Sigmoid colon (tissue), 7 donors: ENCODE results near the gene ANKRD31. TPM values are rescaled to one million over a fixed set of nuclear protein-coding genes. Genes with fewer than 3 reads are reported as not detected.

ENCODE experiments used
- DNase-seq: peaks from one replicate; pipeline ENCODE4 v3.0.0-alpha.2; 2019
- H3K27ac ChIP-seq, 4 donors: fragments of 200-600 bp; sonication (generic); one replicate each; pipeline ENCODE4 v1.5.1; 2016 to 2019; ENCODE audit warnings: mild to moderate bottlenecking in 1 of 4
- H3K27me3 ChIP-seq, 3 donors: fragments of 200-600 bp; sonication (generic); one replicate each; pipeline ENCODE4 v1.5.1; 2019; ENCODE audit warnings: mild to moderate bottlenecking in 1 of 3
- H3K36me3 ChIP-seq, 4 donors: fragments of 200-600 bp; sonication (generic); one replicate each; pipeline ENCODE4 v1.5.1; 2016 to 2019
- H3K4me1 ChIP-seq, 4 donors: fragments of 200-600 bp; sonication (generic); one replicate each; pipeline ENCODE4 v1.5.1; 2017 to 2019
- H3K4me3 ChIP-seq, 4 donors: fragments of 200-600 bp; sonication (generic); one replicate each; pipeline ENCODE4 v1.5.1; 2017 to 2019; ENCODE audit warnings: mild to moderate bottlenecking in 2 of 4, moderate library complexity in 1 of 4
- H3K9me3 ChIP-seq, 4 donors: fragments of 200-600 bp in 3 of 4; sonication (generic) in 3 of 4; one replicate each; pipeline versions ENCODE4 v1.5.1 to v1.6.1; 2013 to 2019
- CTCF ChIP-seq, 4 experiments: fragments of 450-650 bp in 3 of 4; fragments of 200-600 bp in 1 of 4; IDR thresholded peaks; one replicate each; pipeline ENCODE4 v1.5.1; 2016 to 2019; ENCODE audit warnings: antibody characterized with exemption in 4 of 4, mild to moderate bottlenecking in 3 of 4, moderate library complexity in 2 of 4
- EP300 ChIP-seq, 4 donors: sonication (generic); formaldehyde crosslinking; IDR thresholded peaks; one replicate each; pipeline ENCODE4 v1.6.1; 2017; ENCODE audit warnings: antibody characterized with exemption in 4 of 4
- POLR2A ChIP-seq, 2 donors: fragments of 450-650 bp; IDR thresholded peaks; one replicate each; pipeline ENCODE4 v1.6.1; 2016; ENCODE audit warnings: antibody characterized with exemption in 2 of 2, mild to moderate bottlenecking in 2 of 2, moderate library complexity in 2 of 2
- POLR2AphosphoS5 ChIP-seq, 4 donors: sonication (generic); formaldehyde crosslinking; IDR thresholded peaks; one replicate each; pipeline ENCODE4 v1.6.1; 2017; ENCODE audit warnings: antibody characterized with exemption in 4 of 4
- WGBS, 2 donors: extraction: QIAGEN DNeasy Blood & Tissue Kit; methylation state at CpG; one replicate each; pipeline ENCODE4 v1.1.7; 2013; 5-methylcytosine and 5-hydroxymethylcytosine counted together
- intact Hi-C: fragments of 100-400 bp; cut with DNase I; formaldehyde crosslinking; loops from one replicate; pipeline ENCODE4 v1.15.1; 2023
- polyA plus RNA-seq, 3 donors: library from polyadenylated mRNA; stranded (reverse); fragments of 200-250 nt; gene quantifications; one replicate each; pipeline ENCODE4 v1.2.3, GENCODE V29; 2013
- total RNA-seq, 4 donors: library from RNA; depleted of rRNA; stranded (reverse); fragments of >200 nt; gene quantifications; one replicate each; pipeline ENCODE4 v1.1.0, GENCODE V29; 2016
- donor health status: healthy with polysubstance abuse.
- donor health status: Bipolar disorder and iron deficiency.
- donor health status: healthy.

The ANKRD31 gene
- total and polyA plus RNA-seq, 7 donors = under 0.01 to 0.33 (median 0.15) TPM; not detected in 3

GRCh38 chr5:75043633-75044264, 192.9 kb downstream of the ANKRD31 start:
- whole genome bisulfite sequencing, 2 donors = 90% methylated on average over 7 of the region's 7 CpGs
- Histone ChIP-seq H3K4me1 (peaks cover 0 to 8% (median 4%) of the 10 kb centered on the region in 4 donors), H3K9me3 (no peaks in the 10 kb centered on the region), H3K27ac (no peak overlapping the region), H3K36me3 (peaks cover 0 to 24% (median 2%) of the 10 kb centered on the region in 4 donors), H3K27me3 (no peaks in the 10 kb centered on the region), H3K4me3 (no peak overlapping the region)
- intact Hi-C loops = no loop called here
- TF ChIP-seq CTCF (IDR thresholded peaks at IDR 0.05) (no peak), EP300 (IDR thresholded peaks at IDR 0.05) (no peak), POLR2AphosphoS5 (IDR thresholded peaks at IDR 0.05) (no peak), POLR2A (IDR thresholded peaks at IDR 0.05) (no peak)
- DNase-seq = no peak

- intact Hi-C loops = no loop called here
- WGBS, 2 donors = 89 to 91% methylated on average over 1 of the region's 1 CpG
- Histone ChIP-seq H3K4me1 (no peaks in the 10 kb centered on the region), H3K9me3 (no peaks in the 10 kb centered on the region), H3K4me3 (no peak overlapping the region), H3K27ac (no peak overlapping the region), H3K36me3 (peaks cover 0 to 24% (median 2%) of the 10 kb centered on the region in 4 donors), H3K27me3 (no peaks in the 10 kb centered on the region)
- no peak for DNase-seq
- TF ChIP-seq POLR2AphosphoS5 (IDR thresholded peaks at IDR 0.05) = no peak
- TF ChIP-seq CTCF (IDR thresholded peaks at IDR 0.05) = no peak
- no peak for TF ChIP-seq EP300 (IDR thresholded peaks at IDR 0.05)
- no peak for TF ChIP-seq POLR2A (IDR thresholded peaks at IDR 0.05)
These were observed 194.2 kb downstream of the ANKRD31 start for GRCh38 chr5:75042522-75042921.

GRCh38 chr5:75040973-75041372, 195.7 kb downstream of the ANKRD31 start:
- TF ChIP-seq EP300 (IDR thresholded peaks at IDR 0.05) (no peak), POLR2AphosphoS5 (IDR thresholded peaks at IDR 0.05) (no peak), POLR2A (IDR thresholded peaks at IDR 0.05) (no peak), CTCF (IDR thresholded peaks at IDR 0.05) (no peak)
- Histone ChIP-seq H3K9me3 (no peaks in the 10 kb centered on the region), H3K4me3 (no peak overlapping the region), H3K4me1 (no peaks in the 10 kb centered on the region), H3K27me3 (no peaks in the 10 kb centered on the region), H3K36me3 (peaks cover 0 to 13% (median 2%) of the 10 kb centered on the region in 4 donors), H3K27ac (no peak overlapping the region)
- 69 to 76% methylated on average over 4 of the region's 4 CpGs for WGBS, 2 donors
- intact Hi-C loops = no loop called here
- no peak for DNase-seq

- H3K4me3 ChIP-seq = no peak overlapping the region
- TF ChIP-seq POLR2A (IDR thresholded peaks at IDR 0.05) (no peak), POLR2AphosphoS5 (IDR thresholded peaks at IDR 0.05) (no peak), EP300 (IDR thresholded peaks at IDR 0.05) (no peak), CTCF (IDR thresholded peaks at IDR 0.05) (no peak)
- no peaks in the 10 kb centered on the region for H3K27me3 ChIP-seq
- H3K27ac ChIP-seq = no peak overlapping the region
- WGBS, 2 donors = 36 to 73% methylated on average over 4 of the region's 4 CpGs
- intact Hi-C loops = no loop called here
- H3K36me3 ChIP-seq = no peaks in the 10 kb centered on the region
- no peak for DNase-seq
- no peaks in the 10 kb centered on the region for H3K4me1 ChIP-seq
- no peaks in the 10 kb centered on the region for H3K9me3 ChIP-seq
These were observed 199.6 kb downstream of the ANKRD31 start for GRCh38 chr5:75037106-75037505.
